22Rv1 (cell line): ENCODE measurements around the gene MAGI2.

Source experiments
- ZFX ChIP-seq: fragments of 450-650 bp; IDR thresholded peaks from 2 replicates; pipeline ENCODE4 v1.6.1; 2017; ENCODE audit warnings: antibody characterized with exemption, borderline replicate concordance
- TF ChIP-seq, protein P1 (sequence below): fragments of 450-650 bp; IDR thresholded peaks from 2 replicates; pipeline ENCODE4 v1.5.1; 2017; ENCODE audit warnings: mild to moderate bottlenecking

DNA sequence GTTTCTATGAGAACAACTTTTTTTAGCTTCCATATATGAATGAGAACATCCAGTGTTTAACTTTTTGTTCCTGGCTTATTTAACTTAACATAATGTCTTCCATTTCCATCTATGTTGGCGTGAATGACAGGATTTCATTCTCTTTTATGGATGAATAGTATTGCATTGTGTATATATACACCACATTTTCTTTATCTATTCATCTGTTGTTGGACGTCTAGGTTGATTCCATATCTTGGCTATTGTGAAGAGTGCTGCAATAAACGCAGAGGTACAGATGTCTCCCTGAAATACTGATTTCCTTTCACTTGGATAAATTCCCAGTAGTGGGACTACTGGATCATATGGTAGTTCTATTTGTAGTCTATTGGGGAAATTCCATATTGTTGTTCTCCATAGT is 44.3 kb upstream of the MAGI2 start:
- TF ChIP-seq, protein P1, sequence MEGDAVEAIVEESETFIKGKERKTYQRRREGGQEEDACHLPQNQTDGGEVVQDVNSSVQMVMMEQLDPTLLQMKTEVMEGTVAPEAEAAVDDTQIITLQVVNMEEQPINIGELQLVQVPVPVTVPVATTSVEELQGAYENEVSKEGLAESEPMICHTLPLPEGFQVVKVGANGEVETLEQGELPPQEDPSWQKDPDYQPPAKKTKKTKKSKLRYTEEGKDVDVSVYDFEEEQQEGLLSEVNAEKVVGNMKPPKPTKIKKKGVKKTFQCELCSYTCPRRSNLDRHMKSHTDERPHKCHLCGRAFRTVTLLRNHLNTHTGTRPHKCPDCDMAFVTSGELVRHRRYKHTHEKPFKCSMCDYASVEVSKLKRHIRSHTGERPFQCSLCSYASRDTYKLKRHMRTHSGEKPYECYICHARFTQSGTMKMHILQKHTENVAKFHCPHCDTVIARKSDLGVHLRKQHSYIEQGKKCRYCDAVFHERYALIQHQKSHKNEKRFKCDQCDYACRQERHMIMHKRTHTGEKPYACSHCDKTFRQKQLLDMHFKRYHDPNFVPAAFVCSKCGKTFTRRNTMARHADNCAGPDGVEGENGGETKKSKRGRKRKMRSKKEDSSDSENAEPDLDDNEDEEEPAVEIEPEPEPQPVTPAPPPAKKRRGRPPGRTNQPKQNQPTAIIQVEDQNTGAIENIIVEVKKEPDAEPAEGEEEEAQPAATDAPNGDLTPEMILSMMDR: no peak
- no peak for TF ChIP-seq ZFX
